OCI-LY7 (cell line): Measurements from ENCODE around the gene PIAS4. TPM values are rescaled to one million over a fixed set of nuclear protein-coding genes. Genes with fewer than 3 reads are reported as not detected.
A peak's percentile ranks its signal among the peaks of the same experiment; 100 is the strongest.

Source experiments
- BruUV-seq: library from RNA; stranded (reverse); fragments of 400-500 nt; replicated peaks from 2 replicates; lab custom pipeline; 2021; lab: Mats Ljungman, UMichigan
- CTCF ChIA-PET: fragments of 300-600 bp; sonication (Branson Sonifier 250); formaldehyde crosslinking; loops from one replicate; lab custom pipeline; 2022; ENCODE audit warnings: antibody characterized with exemption; ENCODE audit not compliant: unreplicated experiment; lab: Charles Lee
- POLR2A ChIA-PET: fragments of 300-600 bp; sonication (Branson Sonifier 250); formaldehyde crosslinking; loops from one replicate; lab custom pipeline; 2022; ENCODE audit warnings: antibody characterized with exemption; lab: Charles Lee
- DNase-seq: peaks from one replicate; pipeline ENCODE4 v3.0.0-alpha.2; 2015; ENCODE audit warnings: low spot score
- H2AFZ ChIP-seq: fragments of 200-600 bp; sonication (generic), shearing (Covaris generic); 2 replicates; pipeline ENCODE4 v1.6.1; 2014; ENCODE audit warnings: mild to moderate bottlenecking, antibody characterized with exemption, low read length, moderate library complexity
- H3K27ac ChIP-seq: fragments of 200-600 bp; sonication (generic); 2 replicates; pipeline ENCODE4 v1.5.1; 2014; ENCODE audit warnings: mixed run types, low read depth, mild to moderate bottlenecking, moderate library complexity, low read length, inconsistent platforms; ENCODE audit not compliant: poor library complexity, severe bottlenecking
- H3K36me3 ChIP-seq: fragments of 200-600 bp; sonication (generic); 2 replicates; pipeline ENCODE4 v1.6.1; 2014; ENCODE audit warnings: mild to moderate bottlenecking, antibody characterized with exemption, low read length, moderate library complexity, mixed read lengths; ENCODE audit not compliant: insufficient read depth
- H3K4me1 ChIP-seq: fragments of 200-600 bp; sonication (generic); 2 replicates; pipeline ENCODE4 v1.5.1; 2014; ENCODE audit warnings: mild to moderate bottlenecking, low read length; ENCODE audit not compliant: insufficient read depth, poor library complexity, severe bottlenecking
- H3K4me2 ChIP-seq: fragments of 200-600 bp; sonication (generic); 2 replicates; pipeline ENCODE4 v1.6.1; 2014; ENCODE audit warnings: mild to moderate bottlenecking, low read length
- H3K4me3 ChIP-seq: fragments of 200-600 bp; sonication (generic); 2 replicates; pipeline ENCODE4 v1.5.1; 2014; ENCODE audit warnings: mild to moderate bottlenecking, low read depth, low read length; ENCODE audit not compliant: poor library complexity, severe bottlenecking
- H3K79me2 ChIP-seq: fragments of 200-600 bp; sonication (generic); 2 replicates; pipeline ENCODE4 v1.6.1; 2016; ENCODE audit warnings: low read depth, mild to moderate bottlenecking, low read length, moderate library complexity, mixed read lengths; ENCODE audit not compliant: insufficient read depth
- H3K9me2 ChIP-seq: fragments of 200-600 bp; sonication (generic); 2 replicates; pipeline ENCODE4 v1.6.1; 2016; ENCODE audit warnings: mild to moderate bottlenecking, low read length, mixed read lengths; ENCODE audit not compliant: insufficient read depth
- H3K9me3 ChIP-seq: fragments of 200-600 bp; sonication (generic); 2 replicates; pipeline ENCODE4 v1.6.1; 2014; ENCODE audit warnings: mild to moderate bottlenecking, mixed run types, low read length, mixed read lengths
- H4K20me1 ChIP-seq: fragments of 200-600 bp; sonication (generic); 2 replicates; pipeline ENCODE4 v1.6.1; 2014; ENCODE audit warnings: mild to moderate bottlenecking, antibody characterized with exemption, low read length, moderate library complexity, mixed read lengths; ENCODE audit not compliant: insufficient read depth
- CTCF ChIP-seq: fragments of 200-600 bp; sonication (generic); conservative IDR thresholded peaks from 2 replicates; pipeline ENCODE4 v1.5.1; 2014; ENCODE audit warnings: mild to moderate bottlenecking, antibody characterized with exemption, low read length, moderate library complexity, mixed read lengths
- EZH2phosphoT487 ChIP-seq: fragments of 200-600 bp; sonication (generic); IDR thresholded peaks from 2 replicates; pipeline ENCODE4 v1.6.1; 2018; ENCODE audit warnings: low read depth, borderline replicate concordance, mild to moderate bottlenecking, mixed run types, antibody characterized with exemption, low read length, moderate library complexity, mixed read lengths
- intact Hi-C: fragments of 100-400 bp; cut with micrococcal nuclease; formaldehyde crosslinking; loops from one replicate; pipeline ENCODE4 v1.10.0; 2022; ENCODE audit not compliant: unreplicated experiment
- total RNA-seq, 2 experiments: library from RNA; depleted of rRNA in 1 of 2; stranded (reverse); fragments of >200 nt in 1 of 2; shearing (Covaris generic) in 1 of 2; gene quantifications; 2 replicates each; pipeline ENCODE4 v1.2.3, GENCODE V29; 2014 to 2022

Gene PIAS4
- total RNA-seq, 2 experiments from 2014 or later, result 25.3 to 35.0 TPM

- no peaks in the 10 kb centered on the region; the same call in 1 of the 2 replicates for H4K20me1 ChIP-seq
- no peak overlapping the region for H2AFZ ChIP-seq
- H3K9me2 ChIP-seq, result no peaks in the 10 kb centered on the region
- H3K27ac ChIP-seq, result no peak overlapping the region
- TF ChIP-seq EZH2phosphoT487 (no peak), CTCF (no peak)
- H3K36me3 ChIP-seq, result peaks cover 53% of the 10 kb centered on the region
- peaks cover under 1% of the 10 kb centered on the region; the same call in 1 of the 2 replicates for H3K79me2 ChIP-seq
- BruUV-seq, result no TSS peak
- intact Hi-C loops, result no loop called here
- ChIA-PET CTCF (interaction anchor here (0.6 kb wide), 1 partner anchor 125 kb away, joined by 20 read pairs; no protein-coding TSS in a partner anchor), POLR2A (interaction anchor here (0.7 kb wide), 1 partner anchor 1621 kb away, joined by 4 read pairs; no protein-coding TSS in a partner anchor)
- H3K4me2 ChIP-seq, result no peak overlapping the region
- H3K9me3 ChIP-seq, result no peaks in the 10 kb centered on the region
- H3K4me1 ChIP-seq, result no peaks in the 10 kb centered on the region
- H3K4me3 ChIP-seq, result no peak overlapping the region
- peak; percentile 14 for DNase-seq
Observed at GRCh38 chr19:4014541-4015491, 7.3 kb downstream of the PIAS4 start.

GRCh38 chr19:4015705-4016402 is 8.3 kb downstream of the PIAS4 start:
- no TSS peak for BruUV-seq
- ChIA-PET POLR2A (no interaction called here), CTCF (no interaction called here)
- no peak for TF ChIP-seq CTCF
- DNase-seq, result no peak
- Histone ChIP-seq H4K20me1 (no peaks in the 10 kb centered on the region; the same call in 1 of the 2 replicates), H3K4me3 (no peak overlapping the region), H3K79me2 (no peaks in the 10 kb centered on the region), H2AFZ (no peak overlapping the region), H3K27ac (no peak overlapping the region), H3K4me1 (no peaks in the 10 kb centered on the region), H3K9me3 (no peaks in the 10 kb centered on the region), H3K4me2 (no peak overlapping the region), H3K9me2 (no peaks in the 10 kb centered on the region), H3K36me3 (peaks cover 58% of the 10 kb centered on the region)
- intact Hi-C loops, result no loop called here
